Measurements from ENCODE around the gene B4GALNT4. TPM values are rescaled to one million over a fixed set of nuclear protein-coding genes. Genes with fewer than 3 reads are reported as not detected.

The B4GALNT4 gene
- total RNA-seq, 2 experiments from 2014 or later: 4.2 to 6.0 TPM

GRCh38 chr11:334264-334994 is 34.9 kb upstream of the B4GALNT4 start:
- no peaks in the 10 kb centered on the region for H3K9me3 Mint-ChIP-seq
- no peaks in the 10 kb centered on the region for H3K36me3 Mint-ChIP-seq (ENCODE audit: low read depth)
- Histone ChIP-seq H3K27me3 (ENCODE audit: control insufficient read depth in 1 of 2, insufficient read depth in 2 of 2, low read length in 2 of 2) (no peaks in the 10 kb centered on the region), H3K27ac (ENCODE audit: low read depth in 1 of 2, low read length in 2 of 2) (no peak overlapping the region), H3K9me3 (ENCODE audit: control insufficient read depth in 1 of 2, insufficient read depth in 1 of 2, low read length in 2 of 2) (no peaks in the 10 kb centered on the region), H3K36me3 (ENCODE audit: insufficient read depth, low read length) (no peaks in the 10 kb centered on the region), H3K4me1 (ENCODE audit: insufficient read depth, low read length) (peaks cover 47% of the 10 kb centered on the region), H3K4me3 (ENCODE audit: low read length) (no peak overlapping the region)
- H3K27ac Mint-ChIP-seq: no peak overlapping the region
- no peak overlapping the region for H3K4me3 Mint-ChIP-seq
- ATAC-seq (ENCODE audit: poor library complexity) (no peak), DNase-seq (no peak)
- peaks cover 53% of the 10 kb centered on the region for H3K4me1 Mint-ChIP-seq (ENCODE audit: low read depth)
- ChIA-PET POLR2A (interaction anchor here (1.1 kb wide), 1 partner anchor 21 kb away, joined by 3 read pairs; no protein-coding TSS in a partner anchor), CTCF (no interaction called here)
- intact Hi-C loops (cut with DNase I, micrococcal nuclease): no loop called here
- TF ChIP-seq CTCF (IDR thresholded peaks at IDR 0.05): no peak
- H3K27me3 Mint-ChIP-seq: no peaks in the 10 kb centered on the region

GRCh38 chr11:335779-336658 is 33.3 kb upstream of the B4GALNT4 start:
- DNase-seq (no peak), ATAC-seq (ENCODE audit: poor library complexity) (no peak)
- Mint-ChIP-seq H3K4me1 (ENCODE audit: low read depth) (peaks cover 45% of the 10 kb centered on the region), H3K27ac (peak overlapping the region; percentile 40), H3K9me3 (no peaks in the 10 kb centered on the region), H3K4me3 (peak overlapping the region; percentile 17), H3K36me3 (ENCODE audit: low read depth) (no peaks in the 10 kb centered on the region), H3K27me3 (no peaks in the 10 kb centered on the region)
- Histone ChIP-seq H3K9me3 (ENCODE audit: control insufficient read depth in 1 of 2, insufficient read depth in 1 of 2, low read length in 2 of 2) (no peaks in the 10 kb centered on the region), H3K27me3 (ENCODE audit: control insufficient read depth in 1 of 2, insufficient read depth in 2 of 2, low read length in 2 of 2) (no peaks in the 10 kb centered on the region), H3K4me1 (ENCODE audit: insufficient read depth, low read length) (peaks cover 34% of the 10 kb centered on the region), H3K4me3 (ENCODE audit: low read length) (no peak overlapping the region), H3K27ac (ENCODE audit: low read depth in 1 of 2, low read length in 2 of 2) (no peak overlapping the region), H3K36me3 (ENCODE audit: insufficient read depth, low read length) (no peaks in the 10 kb centered on the region)
- POLR2A ChIA-PET: no interaction called here
- CTCF ChIA-PET: interaction anchor here (1.1 kb wide), 1 partner anchor 19 kb away, joined by 3 read pairs; no protein-coding TSS in a partner anchor
- intact Hi-C loops (cut with DNase I, micrococcal nuclease): loop anchor here in 1 of 2 experiments (2.0 kb wide), 1 partner anchor 17 kb away; no protein-coding TSS in a partner anchor
- no peak for TF ChIP-seq CTCF (IDR thresholded peaks at IDR 0.05)

- no peak for ATAC-seq (ENCODE audit: poor library complexity)
- no peak overlapping the region for H3K27ac ChIP-seq (ENCODE audit: low read depth in 1 of 2, low read length in 2 of 2)
- no peak for DNase-seq
- H3K4me3 ChIP-seq (ENCODE audit: low read length): no peak overlapping the region
- Mint-ChIP-seq H3K36me3 (ENCODE audit: low read depth) (no peaks in the 10 kb centered on the region), H3K4me3 (no peak overlapping the region), H3K27ac (peak overlapping the region; percentile 40), H3K27me3 (no peaks in the 10 kb centered on the region), H3K9me3 (no peaks in the 10 kb centered on the region), H3K4me1 (ENCODE audit: low read depth) (peaks cover 38% of the 10 kb centered on the region)
- ChIA-PET POLR2A (interaction anchor here (1.0 kb wide), 1 partner anchor 129 kb away, joined by 4 read pairs; the partner anchor contains the start of genes BET1L and RIC8A), CTCF (no interaction called here)
- no peaks in the 10 kb centered on the region for H3K9me3 ChIP-seq (ENCODE audit: control insufficient read depth in 1 of 2, insufficient read depth in 1 of 2, low read length in 2 of 2)
- peaks cover 30% of the 10 kb centered on the region for H3K4me1 ChIP-seq (ENCODE audit: insufficient read depth, low read length)
- no peak for TF ChIP-seq CTCF (IDR thresholded peaks at IDR 0.05)
- intact Hi-C loops (cut with DNase I, micrococcal nuclease): loop anchor here in 1 of 2 experiments (2.0 kb wide), 1 partner anchor 16 kb away; no protein-coding TSS in a partner anchor
- no peaks in the 10 kb centered on the region for H3K27me3 ChIP-seq (ENCODE audit: control insufficient read depth in 1 of 2, insufficient read depth in 2 of 2, low read length in 2 of 2)
- no peaks in the 10 kb centered on the region for H3K36me3 ChIP-seq (ENCODE audit: insufficient read depth, low read length)
These were observed 32.6 kb upstream of the B4GALNT4 start for GRCh38 chr11:336659-337198.

All from CD4-positive, alpha-beta T cell (primary cell).